GM18499 (cell line): Measurements from ENCODE around the gene BANF2.

Experiments used
- ATAC-seq: cut with Tn5 transposase; IDR thresholded peaks from one replicate; pipeline ENCODE4 v1.9.1; 2021; ENCODE audit warnings: moderate number of reproducible peaks; ENCODE audit not compliant: insufficient read depth, unreplicated experiment

BANF2 gene

DNA sequence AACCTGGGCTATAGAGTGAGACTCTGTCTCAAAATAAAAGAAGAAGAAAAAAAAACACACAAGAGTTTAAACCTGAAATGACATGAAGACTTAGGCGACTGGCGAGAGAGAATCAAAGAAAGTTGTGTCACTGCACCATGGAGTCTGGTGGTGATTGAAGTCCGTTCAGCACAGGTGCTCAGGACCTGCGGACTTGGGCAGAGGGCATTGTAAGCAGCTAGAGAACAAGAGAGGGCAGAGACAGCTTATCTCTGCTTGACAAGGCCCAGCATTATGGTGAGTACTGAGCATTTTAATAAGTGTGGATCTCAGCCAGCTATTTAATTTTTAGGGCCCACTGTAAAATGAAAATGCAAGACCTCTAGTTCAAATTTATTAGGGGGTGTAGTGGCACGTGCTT is 31.5 kb downstream of the BANF2 start:
- ATAC-seq = no peak

DNA sequence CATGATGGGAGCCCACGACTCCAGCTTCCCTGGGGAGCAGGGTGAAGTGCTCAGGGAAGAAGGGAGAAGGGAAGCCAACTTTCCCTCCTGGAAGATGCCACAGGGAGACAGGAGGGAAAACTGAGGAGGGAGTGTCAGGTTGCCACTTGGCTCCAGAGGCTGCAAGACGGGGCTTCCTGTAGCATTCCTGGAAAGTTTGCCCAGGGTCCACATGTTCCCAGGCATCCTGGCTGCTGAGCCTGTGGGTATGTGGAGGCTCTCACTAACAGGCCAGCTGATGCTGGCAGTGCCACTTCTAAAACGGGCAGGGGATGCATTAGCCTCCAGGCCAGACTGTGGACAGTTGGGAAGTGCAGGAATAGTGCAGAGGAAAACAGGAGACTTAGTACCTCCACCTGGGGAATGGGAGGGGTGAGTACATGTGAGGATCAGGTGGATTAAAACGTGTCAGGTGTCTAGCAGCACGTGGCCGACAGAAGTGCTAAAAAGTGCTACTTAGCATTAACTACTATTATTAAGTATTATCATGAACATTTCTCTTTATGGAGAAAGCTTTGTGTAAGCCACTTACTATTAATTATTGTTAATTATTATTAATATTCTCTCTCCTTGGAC is 33.2 kb downstream of the BANF2 start:
- no peak for ATAC-seq

- no peak for ATAC-seq
Measured at GRCh38 chr20:17733767-17734304, 34.1 kb downstream of the BANF2 start.

DNA sequence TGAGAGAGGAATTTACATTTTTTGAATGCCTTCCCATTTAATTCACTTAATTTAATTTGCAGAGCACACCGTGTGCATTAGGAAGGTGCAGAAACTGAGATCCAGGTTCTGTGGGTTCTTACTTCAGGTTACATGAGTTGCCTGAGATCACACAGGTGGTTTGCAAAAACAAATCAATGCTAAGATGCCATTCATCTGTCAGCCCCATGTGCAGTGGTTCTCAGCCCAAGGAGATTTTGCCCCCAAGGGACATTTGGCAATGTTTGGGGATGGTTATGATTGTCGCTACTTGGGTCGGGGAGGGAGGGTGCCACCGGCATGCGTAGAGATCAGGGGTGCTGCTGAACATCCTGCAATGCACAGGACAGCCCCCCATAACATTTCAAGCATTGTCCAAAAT is 34.6 kb downstream of the BANF2 start:
- ATAC-seq = no peak

DNA sequence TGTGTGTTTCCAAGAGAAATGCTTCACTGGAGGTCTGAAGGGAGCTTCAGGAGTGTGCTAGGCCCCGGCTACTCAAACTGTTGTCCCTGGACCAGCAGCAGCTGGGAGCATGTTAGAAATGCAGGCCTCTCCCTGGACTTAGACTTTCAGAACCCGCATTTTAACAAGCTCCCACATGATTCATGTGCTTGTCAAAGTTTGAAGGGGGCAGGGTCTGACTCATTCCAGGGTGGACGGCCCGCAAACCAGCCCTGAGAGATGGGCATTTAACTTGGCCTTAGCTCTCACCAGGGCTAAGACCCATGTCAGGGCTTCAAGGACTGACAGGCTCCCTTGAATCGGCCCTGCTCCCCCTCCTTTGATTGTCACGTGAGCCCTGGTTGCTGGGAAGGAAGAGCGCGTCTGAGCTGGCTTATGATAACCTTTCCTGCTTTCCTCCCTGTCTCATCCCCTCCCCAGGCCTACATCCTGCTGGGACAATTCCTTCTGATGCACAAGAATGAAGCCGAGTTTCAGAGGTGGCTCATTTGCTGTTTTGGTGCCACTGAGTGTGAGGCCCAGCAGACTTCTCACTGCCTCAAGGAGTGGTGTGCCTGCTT is 35.5 kb downstream of the BANF2 start:
- ATAC-seq = no peak

DNA sequence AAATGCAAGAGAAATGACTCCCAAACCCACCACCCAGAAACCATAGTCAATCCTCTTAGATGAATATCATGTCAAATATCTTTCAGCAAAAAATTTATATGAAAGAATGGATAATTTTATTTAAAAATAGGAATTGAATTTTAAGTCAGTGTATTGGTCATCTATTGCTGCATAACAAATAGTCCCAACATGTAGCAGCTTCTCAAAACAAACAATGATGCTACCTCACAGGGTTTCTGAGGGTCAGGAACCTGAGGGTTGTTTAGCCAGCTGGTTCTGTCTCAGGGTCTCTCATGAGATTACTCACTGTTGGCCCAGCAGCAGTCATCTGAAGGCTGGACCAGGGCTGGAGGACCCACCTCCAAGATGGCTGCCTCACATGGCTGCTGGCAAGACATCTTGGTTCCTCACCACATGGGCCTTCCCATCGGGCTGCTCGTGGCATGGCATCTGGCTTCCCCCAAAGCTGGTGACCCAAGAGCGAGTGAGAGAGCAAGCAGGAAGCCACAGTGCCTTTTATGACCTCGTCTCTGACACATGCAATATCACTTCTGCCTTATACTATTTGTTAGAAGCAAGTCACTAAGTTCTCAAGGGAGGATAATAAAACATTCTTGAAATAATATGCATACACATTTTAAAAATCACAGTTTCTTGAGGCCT is 36.3 kb downstream of the BANF2 start:
- ATAC-seq = no peak

GRCh38 chr20:17738154-17738553 is 38.4 kb downstream of the BANF2 start:
- ATAC-seq = no peak

DNA sequence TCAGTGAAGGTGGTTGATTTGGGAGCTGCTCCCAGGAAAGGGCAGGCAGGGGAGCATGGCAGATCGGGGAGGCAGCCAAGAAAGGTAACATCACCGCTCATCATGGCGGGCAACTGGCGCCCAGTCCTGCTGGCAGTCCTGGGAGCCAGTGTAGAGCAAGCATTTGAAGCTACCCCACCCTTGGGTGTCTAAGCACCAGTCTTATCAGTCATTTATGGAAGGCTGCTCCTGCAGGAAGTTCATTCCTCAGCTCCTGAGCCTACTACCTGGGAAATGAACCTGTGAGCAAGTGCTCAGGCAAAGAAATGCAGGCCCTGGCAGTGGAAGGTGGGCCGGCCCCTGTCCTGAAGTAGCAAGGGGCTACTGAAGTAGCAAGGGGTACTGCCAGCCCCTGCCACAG is 41.5 kb downstream of the BANF2 start:
- ATAC-seq = no peak

- ATAC-seq = no peak
Measured at GRCh38 chr20:17742731-17743130, 43.0 kb downstream of the BANF2 start.

- ATAC-seq = no peak
Measured at GRCh38 chr20:17743677-17744076, 43.9 kb downstream of the BANF2 start.

GRCh38 chr20:17747431-17747846 is 47.7 kb downstream of the BANF2 start:
- ATAC-seq = no peak

- ATAC-seq = no peak
Measured at GRCh38 chr20:17748279-17748678, 48.5 kb downstream of the BANF2 start.

- no peak for ATAC-seq
Measured at GRCh38 chr20:17749626-17749977, 49.8 kb downstream of the BANF2 start.

- no peak for ATAC-seq
Measured at GRCh38 chr20:17749978-17750721, 50.4 kb downstream of the BANF2 start.

GRCh38 chr20:17750722-17751045 is 50.9 kb downstream of the BANF2 start:
- ATAC-seq = no peak

- ATAC-seq = no peak
Measured at GRCh38 chr20:17751640-17752039, 51.9 kb downstream of the BANF2 start.

GRCh38 chr20:17752459-17752858 is 52.7 kb downstream of the BANF2 start:
- ATAC-seq = no peak

- ATAC-seq = no peak
Measured at GRCh38 chr20:17753516-17753915, 53.8 kb downstream of the BANF2 start.

- ATAC-seq = no peak
Measured at GRCh38 chr20:17756529-17756928, 56.8 kb downstream of the BANF2 start.

GRCh38 chr20:17757496-17757895 is 57.7 kb downstream of the BANF2 start:
- no peak for ATAC-seq

DNA sequence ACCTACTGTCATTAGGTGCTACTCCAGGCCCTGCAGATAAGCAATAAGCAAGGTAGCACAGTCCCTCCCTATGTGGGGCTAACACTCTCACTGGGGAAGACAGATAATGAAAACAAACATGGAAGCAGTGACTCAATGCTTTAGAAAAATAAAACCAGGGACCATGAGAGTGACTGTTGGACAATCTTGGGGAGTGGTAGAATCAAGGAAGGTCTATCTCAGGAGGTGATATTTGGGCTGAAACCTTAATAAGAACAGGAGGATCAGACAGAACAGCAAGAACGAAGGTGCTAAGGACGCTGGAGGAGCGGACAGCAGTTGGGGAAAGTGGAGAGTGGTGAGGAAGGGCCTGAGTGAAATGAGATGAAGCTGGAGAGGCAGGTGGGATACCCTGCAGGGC is 58.2 kb downstream of the BANF2 start:
- no peak for ATAC-seq
